GM18502 (cell line): ENCODE measurements around the gene ZFP1.

Experiments used
- ATAC-seq: cut with Tn5 transposase; IDR thresholded peaks from one replicate; pipeline ENCODE4 v1.9.1; 2021; ENCODE audit warnings: mild to moderate bottlenecking; ENCODE audit not compliant: unreplicated experiment, poor library complexity

ZFP1 gene

GRCh38 chr16:75143941-75144340 is 4.4 kb upstream of the ZFP1 start:
- no peak for ATAC-seq

GRCh38 chr16:75147968-75148310 is 385 bp upstream of the ZFP1 start:
- ATAC-seq, result no peak

- ATAC-seq, result no peak
These were observed 3.5 kb downstream of the ZFP1 start for GRCh38 chr16:75151798-75152197.

GRCh38 chr16:75152635-75153034 is 4.3 kb downstream of the ZFP1 start:
- no peak for ATAC-seq

GRCh38 chr16:75160386-75160785 is 12.1 kb downstream of the ZFP1 start:
- no peak for ATAC-seq

DNA sequence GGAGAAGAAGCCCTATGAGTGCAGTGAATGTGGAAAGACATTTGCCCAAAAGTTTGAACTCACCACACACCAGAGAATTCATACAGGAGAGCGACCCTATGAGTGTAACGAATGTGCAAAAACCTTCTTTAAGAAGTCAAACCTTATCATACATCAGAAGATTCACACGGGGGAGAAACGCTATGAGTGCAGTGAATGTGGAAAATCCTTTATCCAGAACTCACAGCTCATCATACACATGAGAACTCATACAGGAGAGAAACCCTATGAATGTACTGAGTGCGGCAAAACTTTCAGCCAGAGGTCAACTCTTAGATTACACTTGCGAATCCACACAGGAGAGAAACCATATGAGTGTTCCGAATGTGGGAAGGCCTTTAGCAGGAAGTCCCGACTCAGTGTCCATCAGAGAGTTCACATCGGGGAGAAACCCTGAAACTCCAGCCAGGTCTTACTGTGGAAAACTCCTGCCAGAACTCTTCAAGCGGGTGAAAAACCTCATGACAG is 21.6 kb downstream of the ZFP1 start:
- no peak for ATAC-seq

DNA sequence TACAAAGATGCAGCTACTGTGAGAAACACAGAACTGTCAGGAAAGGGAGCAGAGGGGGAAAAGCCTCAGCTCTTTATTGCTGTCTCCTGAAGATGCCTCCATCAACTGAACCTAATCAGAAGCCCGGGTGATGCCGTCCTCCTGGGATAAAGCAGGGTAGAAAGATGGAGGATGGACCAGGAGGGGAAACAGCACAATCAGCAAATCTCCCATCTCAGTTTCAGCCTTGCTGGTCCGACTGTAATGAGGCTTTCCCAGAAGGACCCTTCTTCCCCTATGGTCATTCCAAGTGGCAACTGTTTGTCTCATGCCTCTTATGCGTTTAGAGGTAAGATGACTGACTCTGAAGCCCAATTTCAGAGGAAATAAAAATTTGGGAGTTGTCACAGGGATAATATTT is 24.3 kb downstream of the ZFP1 start:
- ATAC-seq, result no peak

- ATAC-seq, result no peak
These were observed 26.8 kb downstream of the ZFP1 start for GRCh38 chr16:75175074-75175473.

- ATAC-seq, result no peak
These were observed 28.6 kb downstream of the ZFP1 start for GRCh38 chr16:75176926-75177325.

DNA sequence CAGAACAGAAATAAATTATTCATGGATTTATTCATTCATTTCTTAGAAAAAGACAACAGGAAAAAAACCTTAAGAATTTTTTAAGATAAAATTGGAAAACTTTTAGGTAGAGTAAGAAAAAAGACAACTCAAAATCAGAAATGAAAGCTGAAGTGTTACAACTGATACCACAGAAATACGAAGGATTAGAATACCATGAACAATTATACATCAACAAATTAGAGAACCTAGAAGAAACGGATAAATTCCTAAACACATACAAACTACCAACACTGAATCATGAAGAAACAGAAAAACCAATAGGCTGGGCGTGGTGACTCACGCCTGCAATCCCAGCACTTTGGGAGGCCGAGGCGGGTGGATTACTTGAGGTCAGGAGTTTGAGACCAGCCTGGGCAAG is 30.9 kb downstream of the ZFP1 start:
- ATAC-seq, result no peak

GRCh38 chr16:75181630-75182029 is 33.3 kb downstream of the ZFP1 start:
- ATAC-seq, result no peak

DNA sequence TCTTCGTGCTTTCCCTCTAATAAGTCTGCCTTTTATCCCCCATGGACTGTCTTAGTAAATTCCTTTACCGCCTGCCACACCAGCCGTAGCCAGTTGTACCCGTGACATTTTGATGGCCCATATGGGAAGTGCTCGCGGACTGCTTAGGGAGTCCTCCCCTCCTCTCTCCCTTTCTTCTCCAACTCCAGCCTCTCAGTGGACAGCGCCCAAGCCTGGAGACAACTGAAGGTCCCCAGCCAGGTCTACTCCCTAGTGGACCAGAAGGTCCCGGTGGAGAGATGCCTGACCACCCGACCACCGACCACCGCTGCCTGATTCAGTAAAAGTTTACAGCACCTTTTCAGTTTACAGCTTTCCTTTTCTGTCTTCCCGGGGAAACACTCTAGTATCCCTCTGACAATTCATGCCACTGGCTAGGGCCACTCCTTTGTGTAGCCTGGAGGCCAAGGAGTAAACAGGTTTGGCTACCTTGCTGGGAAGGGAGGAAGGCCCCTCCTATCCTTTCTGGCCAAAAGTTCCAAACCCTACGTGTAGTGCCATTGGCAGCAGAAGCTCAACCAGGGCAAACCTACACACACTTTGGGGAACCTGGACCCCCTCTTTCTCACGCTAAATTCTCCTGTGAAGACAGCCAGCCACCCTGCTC is 40.6 kb downstream of the ZFP1 start:
- no peak for ATAC-seq

DNA sequence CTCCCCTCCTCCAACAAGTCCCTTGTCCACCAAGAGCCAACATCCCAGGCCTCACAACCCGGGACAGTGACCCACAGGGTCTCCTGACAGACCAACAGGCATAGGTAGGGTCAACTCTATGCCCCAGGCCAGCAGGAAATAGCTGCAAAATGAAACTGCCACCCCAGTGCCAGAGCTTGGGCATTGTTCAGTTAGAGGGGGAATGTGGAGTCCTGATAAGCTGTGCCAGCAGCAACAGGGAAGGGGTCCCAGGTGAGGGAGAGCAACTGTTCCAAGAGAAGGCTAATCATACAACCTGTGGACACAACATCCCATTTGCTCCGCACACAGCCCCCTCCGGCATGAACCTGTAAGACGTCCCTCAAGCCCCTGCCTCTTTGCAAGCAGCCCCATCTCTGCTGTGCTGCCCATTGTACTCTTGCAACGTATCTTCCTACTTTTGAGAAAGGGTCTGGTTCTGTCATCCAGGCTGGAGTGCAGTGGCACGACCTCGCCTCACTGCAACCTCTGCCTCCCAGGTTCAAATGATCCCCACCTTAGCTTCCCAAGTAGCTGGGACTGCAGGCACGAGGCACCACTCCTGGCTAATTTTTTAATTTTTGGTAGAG is 41.4 kb downstream of the ZFP1 start:
- ATAC-seq, result no peak

- no peak for ATAC-seq
These were observed 44.4 kb downstream of the ZFP1 start for GRCh38 chr16:75192606-75193264.

GRCh38 chr16:75193265-75193650 is 44.9 kb downstream of the ZFP1 start:
- no peak for ATAC-seq

GRCh38 chr16:75193730-75194444 is 45.6 kb downstream of the ZFP1 start:
- no peak for ATAC-seq

DNA sequence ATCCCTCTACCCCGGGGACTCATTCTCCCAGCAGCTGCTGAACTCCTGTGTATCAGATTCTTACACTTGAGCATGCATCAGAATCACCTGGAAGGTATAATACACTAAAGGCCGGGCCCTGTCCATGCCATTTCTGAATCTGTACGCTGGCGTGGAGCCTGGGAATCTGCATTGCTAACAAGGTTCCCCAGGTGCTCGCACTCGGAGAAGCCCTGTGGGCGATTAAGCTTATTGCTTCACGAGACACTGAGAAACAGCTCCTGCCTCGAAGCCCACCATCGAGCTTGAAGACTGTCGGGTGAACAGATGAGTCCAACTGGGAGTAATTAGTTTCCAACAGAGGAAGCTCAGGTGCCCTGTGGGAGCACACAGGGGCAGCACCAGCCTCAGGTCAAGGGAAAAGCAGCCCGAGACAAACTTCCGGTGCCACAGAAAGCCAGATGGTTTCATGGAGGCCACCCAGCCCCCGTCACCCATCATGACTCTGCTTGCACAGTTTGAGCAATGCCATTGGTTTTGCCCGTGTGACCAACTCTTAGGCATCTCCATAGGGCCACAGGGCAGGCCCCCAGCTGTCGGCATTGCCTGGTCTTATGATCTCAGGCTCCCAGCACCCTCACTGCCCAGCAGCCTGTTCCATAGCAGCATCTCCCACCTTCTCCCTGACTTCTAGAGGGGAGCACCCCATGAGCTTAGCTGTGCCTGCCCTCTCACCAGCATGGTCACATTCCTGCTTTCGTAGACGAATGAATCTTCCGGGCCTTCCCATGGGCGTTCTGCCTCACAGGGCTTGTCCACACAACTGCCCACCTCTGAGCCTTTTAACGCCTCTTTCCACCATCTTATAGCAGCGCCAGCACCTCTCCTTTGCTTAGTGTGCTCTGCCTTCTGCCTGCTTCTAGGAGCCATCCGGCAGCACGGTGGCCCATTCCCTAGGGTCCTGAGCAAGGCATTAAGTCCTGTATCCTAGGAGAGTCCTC is 47.8 kb downstream of the ZFP1 start:
- no peak for ATAC-seq

DNA sequence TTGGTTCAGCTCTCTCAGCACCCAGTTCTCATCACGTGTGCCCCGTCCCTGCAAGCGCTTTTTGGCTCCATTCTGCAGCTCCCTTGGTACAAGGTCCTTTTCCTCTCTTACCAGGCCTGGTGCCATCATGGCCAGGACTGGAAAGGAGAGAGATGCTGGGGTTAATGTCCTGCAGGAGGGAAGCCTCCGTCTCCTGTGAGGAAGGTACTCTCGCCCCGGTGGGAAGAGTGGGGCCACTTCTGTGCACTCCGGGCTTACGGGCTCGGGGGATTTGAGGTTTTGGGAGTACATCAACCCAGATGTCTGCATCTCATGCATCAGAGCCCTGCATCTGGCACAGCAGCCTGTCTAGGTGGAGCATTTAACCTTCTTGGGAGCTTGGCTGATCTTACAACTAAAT is 48.5 kb downstream of the ZFP1 start:
- no peak for ATAC-seq

GRCh38 chr16:75197522-75198134 is 49.3 kb downstream of the ZFP1 start:
- no peak for ATAC-seq
